WTC11 (cell line): ENCODE results near the gene ZNF749. TPM values are rescaled to one million over a fixed set of nuclear protein-coding genes. Genes with fewer than 3 reads are reported as not detected.

ENCODE experiments used
- ATF1 ChIP-seq: sonication (generic); formaldehyde crosslinking; IDR thresholded peaks from 2 replicates; pipeline ENCODE4 v1.8.1; 2023; ENCODE audit warnings: mild to moderate bottlenecking, moderate library complexity, missing genetic modification reagents
- ATF6 ChIP-seq: sonication (generic); formaldehyde crosslinking; IDR thresholded peaks from 2 replicates; pipeline ENCODE4 v1.8.1; 2023; ENCODE audit warnings: mild to moderate bottlenecking, missing genetic modification reagents
- CBFB ChIP-seq: sonication (generic); formaldehyde crosslinking; IDR thresholded peaks from 2 replicates; pipeline ENCODE4 v1.8.1; 2022; ENCODE audit warnings: mild to moderate bottlenecking, low read depth, missing genetic modification reagents
- CREB1 ChIP-seq: sonication (generic); formaldehyde crosslinking; IDR thresholded peaks from 2 replicates; pipeline ENCODE4 v1.8.0; 2023; ENCODE audit warnings: mild to moderate bottlenecking, missing genetic modification reagents
- CTCF ChIP-seq: fragments of 200-600 bp; IDR thresholded peaks from 2 replicates; pipeline ENCODE4 v1.8.0; 2022; ENCODE audit warnings: antibody characterized with exemption
- FOXP4 ChIP-seq: sonication (generic); formaldehyde crosslinking; IDR thresholded peaks from 2 replicates; pipeline ENCODE4 v1.8.0; 2022; ENCODE audit warnings: mild to moderate bottlenecking, missing genetic modification reagents
- HMGXB4 ChIP-seq: sonication (generic); formaldehyde crosslinking; IDR thresholded peaks from 2 replicates; pipeline ENCODE4 v1.8.1; 2023; ENCODE audit warnings: mild to moderate bottlenecking, moderate library complexity, missing genetic modification reagents
- IRF1 ChIP-seq: sonication (generic); formaldehyde crosslinking; IDR thresholded peaks from 2 replicates; pipeline ENCODE4 v1.8.0; 2023; ENCODE audit warnings: missing genetic modification reagents
- MYBL2 ChIP-seq: sonication (generic); formaldehyde crosslinking; IDR thresholded peaks from 2 replicates; pipeline ENCODE4 v1.8.1; 2023; ENCODE audit warnings: mild to moderate bottlenecking, moderate library complexity, missing genetic modification reagents
- NFE2L1 ChIP-seq: sonication (generic); formaldehyde crosslinking; IDR thresholded peaks from 2 replicates; pipeline ENCODE4 v1.8.1; 2023; ENCODE audit warnings: missing genetic modification reagents
- NR1H2 ChIP-seq: sonication (generic); formaldehyde crosslinking; IDR thresholded peaks from 2 replicates; pipeline ENCODE4 v1.9.0; 2021; ENCODE audit warnings: mild to moderate bottlenecking, moderate library complexity, missing genetic modification reagents
- PRDM15 ChIP-seq: sonication (generic); formaldehyde crosslinking; IDR thresholded peaks from 2 replicates; pipeline ENCODE4 v1.8.0; 2022; ENCODE audit warnings: missing genetic modification reagents
- RORB ChIP-seq: fragments of 250-450 bp; sonication (Bioruptor Pico); IDR thresholded peaks from 2 replicates; pipeline ENCODE4 v1.9.0; 2021; ENCODE audit warnings: mild to moderate bottlenecking
- SOX15 ChIP-seq: fragments of 250-450 bp; sonication (Bioruptor Pico); IDR thresholded peaks from 2 replicates; pipeline ENCODE4 v1.9.0; 2021; ENCODE audit warnings: mild to moderate bottlenecking
- STAT6 ChIP-seq: sonication (generic); formaldehyde crosslinking; conservative IDR thresholded peaks from 2 replicates; pipeline ENCODE4 v1.8.1; 2023; ENCODE audit warnings: mild to moderate bottlenecking, low read depth, missing genetic modification reagents, moderate library complexity
- TP53 ChIP-seq: sonication (generic); formaldehyde crosslinking; IDR thresholded peaks from 2 replicates; pipeline ENCODE4 v1.8.1; 2023; ENCODE audit warnings: mild to moderate bottlenecking, missing genetic modification reagents
- USF2 ChIP-seq: sonication (generic); formaldehyde crosslinking; IDR thresholded peaks from 2 replicates; pipeline ENCODE4 v1.8.1; 2023; ENCODE audit warnings: mild to moderate bottlenecking, missing genetic modification reagents, moderate library complexity
- ZNF281 ChIP-seq: sonication (generic); formaldehyde crosslinking; IDR thresholded peaks from 2 replicates; pipeline ENCODE4 v1.8.0; 2023; ENCODE audit warnings: mild to moderate bottlenecking, missing genetic modification reagents
- ZNF396 ChIP-seq: fragments of 250-450 bp; sonication (Bioruptor Pico); IDR thresholded peaks from 2 replicates; pipeline ENCODE4 v1.8.0; 2021; ENCODE audit warnings: mild to moderate bottlenecking, moderate library complexity, borderline replicate concordance
- total RNA-seq: library from RNA; stranded (reverse); gene quantifications from 3 replicates; pipeline ENCODE4 v1.2.3, GENCODE V29; 2021

The ZNF749 gene
- total RNA-seq, 1 experiment from 2014 or later, result 34.6 TPM

GRCh38 chr19:57389730-57390598, 45.2 kb upstream of the ZNF749 start, which contains the start of gene ZNF548 (continued):
- TF ChIP-seq HMGXB4 (CRISPR knock-in tag) (no peak), CREB1 (CRISPR knock-in tag) (no peak), TP53 (no peak), STAT6 (CRISPR knock-in tag) (no peak), NR1H2 (CRISPR knock-in tag) (no peak), IRF1 (CRISPR knock-in tag) (no peak), USF2 (no peak), CBFB (CRISPR knock-in tag) (no peak), MYBL2 (CRISPR knock-in tag) (no peak), ZNF396 (no peak), PRDM15 (CRISPR knock-in tag) (no peak), ZNF281 (CRISPR knock-in tag) (no peak), SOX15 (CRISPR knock-in tag) (no peak), ATF6 (no peak), CTCF (no peak), RORB (no peak), NFE2L1 (no peak), ATF1 (no peak), FOXP4 (CRISPR knock-in tag) (no peak; the same call in 1 of the 2 replicates)
